Adrenal gland (tissue), 12 donors: ENCODE measurements around the gene AFAP1L1. TPM values are rescaled to one million over a fixed set of nuclear protein-coding genes. Genes with fewer than 3 reads are reported as not detected.
A peak's percentile ranks its signal among the peaks of the same experiment; 100 is the strongest.

ENCODE experiments used
- DNase-seq, 7 donors: peaks; one replicate each; pipeline ENCODE4 v3.0.0-alpha.2; 2019 to 2020
- H3K27ac ChIP-seq, 5 donors: fragments of 200-600 bp; sonication (generic) in 4 of 5; 1 replicate in 3 of 5; 2 replicates in 2 of 5; pipeline versions ENCODE4 v1.5.1 to v1.8.0; 2016 to 2020; ENCODE audit warnings: mild to moderate bottlenecking in 1 of 5
- H3K27me3 ChIP-seq: fragments of 200-600 bp; 2 replicates; pipeline ENCODE4 v1.8.0; 2021
- H3K36me3 ChIP-seq, 2 donors: fragments of 200-600 bp; replicated peaks in 1 of 2; 1 replicate in 1 of 2; 2 replicates in 1 of 2; pipeline versions ENCODE4 v1.5.1 to v1.8.0; 2018 to 2022
- H3K4me1 ChIP-seq, 2 donors: fragments of 200-600 bp; replicated peaks in 1 of 2; 1 replicate in 1 of 2; 2 replicates in 1 of 2; pipeline versions ENCODE4 v1.5.1 to v1.8.0; 2018 to 2021
- H3K4me3 ChIP-seq, 4 donors: fragments of 200-600 bp; sonication (generic) in 3 of 4; one replicate each; pipeline ENCODE4 v1.5.1; 2016 to 2018
- H3K9me3 ChIP-seq, 3 donors: fragments of 200-600 bp; sonication (generic) in 1 of 3; replicated peaks in 1 of 3; 1 replicate in 2 of 3; 2 replicates in 1 of 3; pipeline versions ENCODE4 v1.5.1 to v1.8.0; 2016 to 2021
- POLR2A ChIP-seq, 2 donors: fragments of 450-650 bp; IDR thresholded peaks; one replicate each; pipeline ENCODE4 v1.6.1; 2017; ENCODE audit warnings: antibody characterized with exemption in 2 of 2, mild to moderate bottlenecking in 2 of 2, moderate library complexity in 1 of 2
- WGBS, 4 donors: extraction: QIAGEN DNeasy Blood & Tissue Kit in 2 of 4; methylation state at CpG; one replicate each; pipeline versions ENCODE4 v1.1.5 to v1.1.7; 2013 to 2017; 5-methylcytosine and 5-hydroxymethylcytosine counted together
- intact Hi-C, 2 donors: fragments of 100-400 bp; cut with DNase I; formaldehyde crosslinking; loops; one replicate each; pipeline versions ENCODE4 v1.14.1 to v1.15.0; 2022 to 2023
- polyA plus RNA-seq, 3 donors: library from polyadenylated mRNA; stranded (reverse); fragments of 200-250 nt in 2 of 3; fragments of 350-450 nt in 1 of 3; fragmentation: Illumina TruSeq in 1 of 3; extraction: RNeasy Lipid Tissue Mini Kit (QIAGEN cat#74804) in 1 of 3; gene quantifications; one replicate each; pipeline ENCODE4 v1.2.3, GENCODE V29; 2013 to 2014
- total RNA-seq, 9 donors: library from RNA; depleted of rRNA in 4 of 9; stranded (reverse); fragments of >200 nt in 4 of 9; fragments of 120-200 nt in 1 of 9; fragmentation: NEBNext Ultra II Directional in 1 of 9; extraction: Animal tissue kit (Norgen Biotek cat#: 25700) in 1 of 9; gene quantifications; one replicate each; pipeline versions ENCODE4 v1.1.0 to v1.2.4, GENCODE V29; 2013 to 2023
- TF ChIP-seq, protein P1 (sequence below), 6 experiments: fragments of 450-650 bp in 4 of 6; fragments of 200-600 bp in 2 of 6; sonication (generic) in 1 of 6; IDR thresholded peaks; 1 replicate in 5 of 6; 2 replicates in 1 of 6; pipeline versions ENCODE4 v1.5.1 to v1.8.0; 2016 to 2021; ENCODE audit warnings: antibody characterized with exemption in 6 of 6, mild to moderate bottlenecking in 2 of 6, moderate library complexity in 1 of 6
- donor health status: healthy with polysubstance abuse.
- donor health status: Bipolar disorder and iron deficiency.
- donor health status: DM: yes; HTN: yes; CAD: no.
- donor health status: DM: no; HTN: no; CAD: no.
- donor health status: DM: no; HTN: no; CAD: no.
- donor health status: DM: yes; HTN: yes; CAD: no.

Gene AFAP1L1
- total and polyA plus RNA-seq, 12 donors = 4.3 to 13.4 (median 9.3) TPM

DNA sequence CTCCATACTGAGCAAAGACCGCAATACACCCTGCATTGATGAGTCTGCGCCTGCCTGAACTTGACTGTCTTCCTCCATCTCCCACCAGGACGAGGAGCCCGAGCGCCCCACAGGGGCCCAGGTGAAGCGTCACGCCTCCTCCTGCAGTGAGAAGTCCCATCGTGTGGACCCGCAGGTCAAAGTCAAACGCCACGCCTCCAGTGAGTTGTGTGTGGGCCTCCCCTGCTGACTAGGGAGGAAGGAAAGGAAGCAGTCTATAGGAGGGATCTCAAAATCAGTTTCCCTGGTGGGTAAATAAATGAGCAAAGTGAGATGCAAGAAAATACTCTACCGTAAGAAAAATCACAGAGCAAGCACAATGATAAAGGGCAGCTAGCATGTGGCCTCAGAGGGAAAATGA, 50.9 kb downstream of the AFAP1L1 start:
- no peaks in the 10 kb centered on the region for H3K36me3 ChIP-seq
- WGBS, 4 donors = 78 to 89% (median 81%) methylated on average over 8 to 12 of the region's 12 CpGs
- no peak for DNase-seq
- H3K9me3 ChIP-seq = no peaks in the 10 kb centered on the region
- TF ChIP-seq, protein P1, sequence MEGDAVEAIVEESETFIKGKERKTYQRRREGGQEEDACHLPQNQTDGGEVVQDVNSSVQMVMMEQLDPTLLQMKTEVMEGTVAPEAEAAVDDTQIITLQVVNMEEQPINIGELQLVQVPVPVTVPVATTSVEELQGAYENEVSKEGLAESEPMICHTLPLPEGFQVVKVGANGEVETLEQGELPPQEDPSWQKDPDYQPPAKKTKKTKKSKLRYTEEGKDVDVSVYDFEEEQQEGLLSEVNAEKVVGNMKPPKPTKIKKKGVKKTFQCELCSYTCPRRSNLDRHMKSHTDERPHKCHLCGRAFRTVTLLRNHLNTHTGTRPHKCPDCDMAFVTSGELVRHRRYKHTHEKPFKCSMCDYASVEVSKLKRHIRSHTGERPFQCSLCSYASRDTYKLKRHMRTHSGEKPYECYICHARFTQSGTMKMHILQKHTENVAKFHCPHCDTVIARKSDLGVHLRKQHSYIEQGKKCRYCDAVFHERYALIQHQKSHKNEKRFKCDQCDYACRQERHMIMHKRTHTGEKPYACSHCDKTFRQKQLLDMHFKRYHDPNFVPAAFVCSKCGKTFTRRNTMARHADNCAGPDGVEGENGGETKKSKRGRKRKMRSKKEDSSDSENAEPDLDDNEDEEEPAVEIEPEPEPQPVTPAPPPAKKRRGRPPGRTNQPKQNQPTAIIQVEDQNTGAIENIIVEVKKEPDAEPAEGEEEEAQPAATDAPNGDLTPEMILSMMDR (IDR thresholded peaks at IDR 0.05) = no peak
- no peak for TF ChIP-seq POLR2A (IDR thresholded peaks at IDR 0.05)
- intact Hi-C loops = no loop called here
- H3K27me3 ChIP-seq = no peaks in the 10 kb centered on the region
- peak overlapping the region in 3 of 5 donors; percentile 50 to 75 (median 52) for H3K27ac ChIP-seq
- peaks cover 5 to 12% of the 10 kb centered on the region in 2 donors for H3K4me1 ChIP-seq
- no peak overlapping the region for H3K4me3 ChIP-seq

DNA sequence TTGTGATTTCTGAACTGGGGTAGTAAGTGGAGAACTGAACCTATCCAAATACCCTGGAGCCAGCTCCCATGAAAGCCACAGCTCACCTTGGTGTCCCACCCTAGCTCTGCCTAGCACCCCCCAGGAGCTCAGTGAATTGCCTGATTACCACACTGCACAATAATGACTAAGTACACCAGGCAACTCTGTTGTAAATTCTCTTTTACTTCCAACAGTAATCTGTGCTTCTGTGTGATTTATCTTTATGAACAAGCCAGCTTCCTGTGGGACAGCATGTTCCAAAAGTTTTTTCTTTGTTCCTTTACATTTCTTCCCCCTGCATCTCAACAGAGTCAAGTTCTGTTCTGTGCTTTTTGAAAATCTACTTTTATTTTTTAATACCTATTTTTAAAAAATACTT, 51.6 kb downstream of the AFAP1L1 start:
- no peak for DNase-seq
- peak overlapping the region in 3 of 5 donors; percentile 52 to 75 (median 56) for H3K27ac ChIP-seq

DNA sequence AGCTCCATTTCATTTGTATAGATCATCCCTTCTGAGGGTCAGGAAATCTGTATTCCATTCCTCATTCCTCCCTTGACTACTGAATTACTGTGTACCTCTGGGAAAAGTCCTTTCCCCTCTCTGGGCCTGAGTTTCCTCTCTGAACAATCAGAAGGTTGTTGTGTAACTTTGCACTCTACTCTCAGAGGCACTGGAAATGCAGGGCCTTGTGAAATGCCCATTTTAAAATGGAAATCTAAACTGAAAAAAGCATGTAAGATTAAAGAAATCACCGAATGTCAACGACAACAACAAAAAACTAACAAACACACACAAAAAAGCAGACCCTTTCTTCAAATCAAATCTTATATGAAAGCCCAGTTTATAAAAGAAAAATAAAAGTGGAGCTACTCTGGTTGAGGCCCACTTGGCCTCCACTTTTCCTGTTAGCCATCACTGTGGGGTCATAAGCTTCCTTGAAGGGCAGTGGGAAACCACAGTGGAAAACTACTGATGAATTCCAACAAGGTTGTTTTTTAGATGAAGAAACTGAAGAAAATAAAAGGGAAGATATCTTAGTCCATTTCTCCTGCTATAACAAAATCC, 52.1 kb downstream of the AFAP1L1 start:
- no peak for DNase-seq
- H3K4me1 ChIP-seq = peaks cover 5 to 11% of the 10 kb centered on the region in 2 donors
- no peaks in the 10 kb centered on the region for H3K27me3 ChIP-seq
- peak overlapping the region in 4 of 5 donors; percentile 4 to 66 (median 41) for H3K27ac ChIP-seq
- intact Hi-C loops = no loop called here
- H3K36me3 ChIP-seq = no peaks in the 10 kb centered on the region
- H3K9me3 ChIP-seq = no peaks in the 10 kb centered on the region
- 70 to 84% (median 77%) methylated on average over 2 of the region's 2 CpGs for WGBS, 4 donors
- H3K4me3 ChIP-seq = no peak overlapping the region
- TF ChIP-seq POLR2A (IDR thresholded peaks at IDR 0.05) = no peak
- TF ChIP-seq, protein P1 (IDR thresholded peaks at IDR 0.05) = no peak

More for the DNA sequence above, 51.6 kb downstream of the AFAP1L1 start:
- TF ChIP-seq, protein P1 (IDR thresholded peaks at IDR 0.05) = no peak
- no peak for TF ChIP-seq POLR2A (IDR thresholded peaks at IDR 0.05)
- peaks cover 5 to 11% of the 10 kb centered on the region in 2 donors for H3K4me1 ChIP-seq
- no peaks in the 10 kb centered on the region for H3K27me3 ChIP-seq
- intact Hi-C loops = no loop called here
- no peaks in the 10 kb centered on the region for H3K9me3 ChIP-seq
- no peak overlapping the region for H3K4me3 ChIP-seq
- no peaks in the 10 kb centered on the region for H3K36me3 ChIP-seq

DNA sequence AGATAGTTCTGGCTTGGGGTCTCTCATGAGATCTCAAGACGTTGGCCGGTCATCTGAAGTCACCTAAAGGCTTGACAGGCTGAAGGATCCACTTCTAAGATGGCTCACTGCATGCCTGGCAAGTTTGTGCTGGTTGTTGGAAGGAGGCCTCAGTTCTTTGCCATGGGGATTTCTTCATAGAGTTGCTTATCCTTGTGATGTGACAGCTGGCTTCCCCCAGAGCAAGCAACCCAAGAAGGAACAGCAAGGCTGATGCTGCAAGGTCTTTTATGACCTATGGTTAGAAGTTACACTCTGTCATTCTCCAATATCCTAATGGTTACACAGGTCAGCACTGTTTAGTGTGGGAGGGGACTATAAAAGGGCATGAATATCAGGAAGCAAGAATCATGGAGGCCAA, 53.0 kb downstream of the AFAP1L1 start:
- 84 to 93% (median 90%) methylated on average over 2 of the region's 2 CpGs for WGBS, 4 donors
- Histone ChIP-seq H3K36me3 (no peaks in the 10 kb centered on the region), H3K27ac (peak overlapping the region in 1 of 5 donors; percentile 66), H3K9me3 (no peaks in the 10 kb centered on the region), H3K4me1 (peaks cover 5 to 11% of the 10 kb centered on the region in 2 donors), H3K27me3 (no peaks in the 10 kb centered on the region), H3K4me3 (no peak overlapping the region)
- intact Hi-C loops = no loop called here
- TF ChIP-seq, protein P1 (IDR thresholded peaks at IDR 0.05) = no peak
- no peak for TF ChIP-seq POLR2A (IDR thresholded peaks at IDR 0.05)
- DNase-seq = no peak
